Subcutaneous abdominal adipose tissue (tissue), 5 donors: Measurements from ENCODE around the gene CEND1.

Source experiments
- H3K27ac ChIP-seq: one replicate; pipeline ENCODE4 v1.7.0; 2013; ENCODE audit warnings: low read depth, mild to moderate bottlenecking, inconsistent platforms, low read length, moderate library complexity
- H3K27me3 ChIP-seq, 5 donors: one replicate each; pipeline ENCODE4 v1.7.0; 2013; ENCODE audit warnings: low read length in 5 of 5, inconsistent platforms in 1 of 5; ENCODE audit not compliant: control insufficient read depth in 5 of 5, insufficient read depth in 4 of 5
- H3K36me3 ChIP-seq, 5 donors: one replicate each; pipeline ENCODE4 v1.7.0; 2013; ENCODE audit warnings: low read length in 5 of 5; ENCODE audit not compliant: control insufficient read depth in 5 of 5, insufficient read depth in 5 of 5
- H3K4me1 ChIP-seq, 5 donors: one replicate each; pipeline ENCODE4 v1.7.0; 2013; ENCODE audit warnings: low read length in 5 of 5, mild to moderate bottlenecking in 3 of 5, moderate library complexity in 1 of 5; ENCODE audit not compliant: control insufficient read depth in 5 of 5, insufficient read depth in 5 of 5
- H3K4me3 ChIP-seq, 5 donors: one replicate each; pipeline ENCODE4 v1.7.0; 2013; ENCODE audit warnings: low read length in 5 of 5, low read depth in 1 of 5
- H3K9ac ChIP-seq, 5 donors: one replicate each; pipeline ENCODE4 v1.7.0; 2013; ENCODE audit warnings: low read length in 5 of 5, mild to moderate bottlenecking in 4 of 5, moderate library complexity in 3 of 5
- H3K9me3 ChIP-seq, 5 donors: one replicate each; pipeline ENCODE4 v1.7.0; 2013; ENCODE audit warnings: low read length in 5 of 5; ENCODE audit not compliant: control insufficient read depth in 5 of 5
- donor health status: healthy.
- donor health status: healthy.
- donor health status: healthy.
- donor health status: healthy.
- donor health status: healthy.

The CEND1 gene

GRCh38 chr11:789943-790342 is at the start of gene CEND1:
Gene CEND1, minus strand, starts transcription at chr11:790090. Its CDS starts 1,514 bp downstream, at chr11:788576.
- Histone ChIP-seq H3K4me1 (peaks cover 0 to 20% (median 4%) of the 10 kb centered on the region in 5 donors), H3K9me3 (no peaks in the 10 kb centered on the region), H3K36me3 (peaks cover 0 to 20% (median 7%) of the 10 kb centered on the region in 5 donors), H3K27ac (no peak within 1 kb of the TSS), H3K4me3 (no peak within 1 kb of the TSS), H3K27me3 (peaks cover 7 to 22% (median 12%) of the 10 kb centered on the region in 5 donors), H3K9ac (no peak within 1 kb of the TSS)

- H3K4me1 ChIP-seq = peaks cover 12 to 79% (median 56%) of the 10 kb centered on the region in 5 donors
- no peaks in the 10 kb centered on the region for H3K27me3 ChIP-seq
- H3K4me3 ChIP-seq = no peak overlapping the region
- no peaks in the 10 kb centered on the region for H3K9me3 ChIP-seq
- no peak overlapping the region for H3K27ac ChIP-seq
- peak overlapping the region in 1 of 5 donors; percentile 41 for H3K9ac ChIP-seq
- peaks cover 0 to 52% (median 47%) of the 10 kb centered on the region in 5 donors for H3K36me3 ChIP-seq
Observed at GRCh38 chr11:839280-839623, 49.4 kb upstream of the CEND1 start.

- peaks cover 0 to 52% (median 47%) of the 10 kb centered on the region in 5 donors for H3K36me3 ChIP-seq
- H3K27me3 ChIP-seq = no peaks in the 10 kb centered on the region
- H3K4me3 ChIP-seq = no peak overlapping the region
- H3K4me1 ChIP-seq = peaks cover 12 to 79% (median 57%) of the 10 kb centered on the region in 5 donors
- no peak overlapping the region for H3K9ac ChIP-seq
- no peaks in the 10 kb centered on the region for H3K9me3 ChIP-seq
- no peak overlapping the region for H3K27ac ChIP-seq
Observed at GRCh38 chr11:838441-839279, 48.8 kb upstream of the CEND1 start.

- peaks cover 12 to 76% (median 55%) of the 10 kb centered on the region in 5 donors for H3K4me1 ChIP-seq
- no peak overlapping the region for H3K4me3 ChIP-seq
- H3K27me3 ChIP-seq = no peaks in the 10 kb centered on the region
- no peak overlapping the region for H3K9ac ChIP-seq
- H3K27ac ChIP-seq = no peak overlapping the region
- peaks cover 0 to 52% (median 47%) of the 10 kb centered on the region in 5 donors for H3K36me3 ChIP-seq
- H3K9me3 ChIP-seq = no peaks in the 10 kb centered on the region
Observed at GRCh38 chr11:837990-838307, 48.1 kb upstream of the CEND1 start.

- Histone ChIP-seq H3K4me3 (no peak overlapping the region), H3K9me3 (no peaks in the 10 kb centered on the region), H3K27me3 (no peaks in the 10 kb centered on the region), H3K36me3 (peaks cover 0 to 52% (median 47%) of the 10 kb centered on the region in 5 donors), H3K9ac (no peak overlapping the region), H3K27ac (peak overlapping the region; percentile 23), H3K4me1 (peaks cover 12 to 78% (median 57%) of the 10 kb centered on the region in 5 donors)
Observed at GRCh38 chr11:837189-837989, 47.5 kb upstream of the CEND1 start.

- Histone ChIP-seq H3K4me3 (no peak overlapping the region), H3K9ac (no peak overlapping the region), H3K27me3 (no peaks in the 10 kb centered on the region), H3K36me3 (peaks cover 0 to 52% (median 47%) of the 10 kb centered on the region in 5 donors), H3K9me3 (no peaks in the 10 kb centered on the region), H3K27ac (peak overlapping the region; percentile 23), H3K4me1 (peaks cover 12 to 82% (median 61%) of the 10 kb centered on the region in 5 donors)
Observed at GRCh38 chr11:836700-837099, 46.8 kb upstream of the CEND1 start.

GRCh38 chr11:836274-836673 is 46.4 kb upstream of the CEND1 start:
- H3K9me3 ChIP-seq = no peaks in the 10 kb centered on the region
- no peaks in the 10 kb centered on the region for H3K27me3 ChIP-seq
- H3K27ac ChIP-seq = peak overlapping the region; percentile 23
- peaks cover 12 to 82% (median 60%) of the 10 kb centered on the region in 5 donors for H3K4me1 ChIP-seq
- peaks cover 0 to 52% (median 47%) of the 10 kb centered on the region in 5 donors for H3K36me3 ChIP-seq
- no peak overlapping the region for H3K9ac ChIP-seq
- no peak overlapping the region for H3K4me3 ChIP-seq

- Histone ChIP-seq H3K27me3 (no peaks in the 10 kb centered on the region), H3K9ac (peak overlapping the region in 4 of 5 donors; percentile 61 to 95 (median 68)), H3K4me1 (peaks cover 3 to 82% (median 62%) of the 10 kb centered on the region in 5 donors), H3K27ac (peak overlapping the region; percentile 94), H3K4me3 (peak overlapping the region; percentile 47 to 81 (median 70)), H3K9me3 (no peaks in the 10 kb centered on the region), H3K36me3 (peaks cover 0 to 36% (median 36%) of the 10 kb centered on the region in 5 donors)
Observed at GRCh38 chr11:834371-835316, 44.8 kb upstream of the CEND1 start.

GRCh38 chr11:833849-834311 is 44.0 kb upstream of the CEND1 start:
- Histone ChIP-seq H3K9ac (peak overlapping the region; percentile 68 to 95 (median 77)), H3K4me1 (peaks cover 6 to 82% (median 65%) of the 10 kb centered on the region in 5 donors), H3K4me3 (peak overlapping the region; percentile 69 to 81 (median 77)), H3K9me3 (no peaks in the 10 kb centered on the region), H3K27ac (peak overlapping the region; percentile 94), H3K27me3 (no peaks in the 10 kb centered on the region), H3K36me3 (peaks cover 0 to 29% (median 28%) of the 10 kb centered on the region in 5 donors)
